ENCODE data around the gene VIPR2.
"Not testable (repeated sequence)": the region's sequence is repeated elsewhere in the genome, so short reads cannot be mapped to it uniquely, and the experiment has no call there.

VIPR2 gene

GRCh38 chr7:158987691-158988090, 157.0 kb downstream of the VIPR2 start:
- DNase-seq (ENCODE audit: low read depth), result no peak

GRCh38 chr7:158985583-158985982, 159.1 kb downstream of the VIPR2 start:
- DNase-seq (ENCODE audit: low read depth), result no peak

GRCh38 chr7:158984007-158984406, 160.7 kb downstream of the VIPR2 start:
- DNase-seq (ENCODE audit: low read depth), result not testable (repeated sequence)

GRCh38 chr7:158982080-158982479, 162.6 kb downstream of the VIPR2 start:
- DNase-seq (ENCODE audit: low read depth), result not testable (repeated sequence)

- DNase-seq (ENCODE audit: low read depth), result no peak
Observed at GRCh38 chr7:158979635-158980351, 164.9 kb downstream of the VIPR2 start.

- DNase-seq (ENCODE audit: low read depth), result no peak
Observed at GRCh38 chr7:158979023-158979529, 165.6 kb downstream of the VIPR2 start.
